Stomach smooth muscle (tissue), 2 donors: ENCODE measurements around the gene C14orf119.
A peak's percentile ranks its signal among the peaks of the same experiment; 100 is the strongest.

Experiments
- H3K27ac ChIP-seq: one replicate; pipeline ENCODE4 v1.7.0; 2013; ENCODE audit warnings: mild to moderate bottlenecking, low read length, inconsistent platforms
- H3K27me3 ChIP-seq, 2 donors: one replicate each; pipeline ENCODE4 v1.7.0; 2013; ENCODE audit warnings: low read length in 2 of 2; ENCODE audit not compliant: insufficient read depth in 2 of 2, control insufficient read depth in 1 of 2
- H3K36me3 ChIP-seq, 2 donors: one replicate each; pipeline ENCODE4 v1.7.0; 2013; ENCODE audit warnings: low read length in 2 of 2; ENCODE audit not compliant: control insufficient read depth in 2 of 2, insufficient read depth in 2 of 2
- H3K4me1 ChIP-seq: one replicate; pipeline ENCODE4 v1.7.0; 2013; ENCODE audit warnings: low read length; ENCODE audit not compliant: control insufficient read depth, insufficient read depth
- H3K4me3 ChIP-seq, 2 donors: one replicate each; pipeline ENCODE4 v1.7.0; 2013; ENCODE audit warnings: low read length in 2 of 2
- H3K9ac ChIP-seq, 2 donors: one replicate each; pipeline ENCODE4 v1.7.0; 2013; ENCODE audit warnings: low read length in 2 of 2, mild to moderate bottlenecking in 1 of 2
- H3K9me3 ChIP-seq, 2 donors: one replicate each; pipeline ENCODE4 v1.7.0; 2013; ENCODE audit warnings: low read length in 2 of 2; ENCODE audit not compliant: control insufficient read depth in 2 of 2
- donor health status: healthy.
- donor health status: Pancreatic carcinoma.

C14orf119 gene

DNA sequence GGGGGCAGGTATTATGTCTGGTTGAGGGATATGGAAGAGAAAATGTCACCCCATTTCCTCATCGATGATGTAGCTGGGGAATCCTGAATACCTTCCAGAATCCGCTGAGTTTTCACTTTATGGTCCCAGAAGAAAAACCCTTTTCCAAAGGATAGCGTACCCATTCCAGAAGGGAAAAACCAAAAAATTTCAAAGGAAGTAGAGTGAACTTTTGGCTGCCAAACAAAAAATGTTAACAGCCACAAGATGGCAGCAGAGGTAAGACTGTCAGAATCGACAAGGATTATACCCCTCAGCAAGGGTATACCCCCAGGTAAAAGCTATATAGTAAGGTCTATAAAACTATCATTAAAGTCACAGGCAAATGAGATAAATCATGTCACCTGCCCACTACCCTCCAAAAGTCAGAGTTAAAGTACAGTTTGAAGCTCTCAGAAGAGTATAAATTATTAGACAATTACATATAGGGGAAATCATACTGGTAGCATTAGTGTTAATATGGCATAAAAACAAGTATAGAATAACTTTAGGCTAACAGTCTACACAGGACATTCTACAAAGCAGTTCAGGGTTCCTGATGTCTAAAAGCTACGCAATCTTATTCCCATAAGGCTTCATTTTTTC, 18.4 kb upstream of the C14orf119 start:
- Histone ChIP-seq H3K27me3 (no peaks in the 10 kb centered on the region), H3K4me1 (peaks cover 15% of the 10 kb centered on the region), H3K36me3 (peaks cover 69 to 75% of the 10 kb centered on the region in 2 donors), H3K27ac (no peak overlapping the region), H3K9me3 (no peaks in the 10 kb centered on the region), H3K4me3 (no peak overlapping the region), H3K9ac (no peak overlapping the region)

DNA sequence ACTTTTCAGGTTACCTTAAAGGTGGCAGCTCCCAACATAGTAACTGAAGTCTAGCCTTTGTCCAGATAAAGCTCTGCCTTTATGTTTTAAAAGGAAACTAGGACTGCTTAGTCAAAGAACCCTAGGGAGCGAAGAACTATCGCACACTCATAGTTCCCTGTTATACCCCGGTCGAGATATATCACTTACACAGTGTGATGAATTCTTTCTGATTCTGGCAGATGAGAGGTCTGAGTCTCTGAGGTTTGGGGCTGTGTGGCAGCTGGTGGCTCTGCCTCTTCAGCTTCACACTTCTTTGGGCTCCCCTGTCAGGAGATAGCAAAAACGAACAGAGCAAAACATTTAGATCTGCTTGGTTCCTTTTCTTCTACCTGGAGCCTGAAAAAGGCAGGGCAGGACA, 17.3 kb upstream of the C14orf119 start:
- no peaks in the 10 kb centered on the region for H3K27me3 ChIP-seq
- H3K27ac ChIP-seq = no peak overlapping the region
- H3K36me3 ChIP-seq = peaks cover 64 to 71% of the 10 kb centered on the region in 2 donors
- H3K9ac ChIP-seq = no peak overlapping the region
- H3K4me3 ChIP-seq = no peak overlapping the region
- H3K9me3 ChIP-seq = no peaks in the 10 kb centered on the region
- H3K4me1 ChIP-seq = peaks cover 7% of the 10 kb centered on the region

DNA sequence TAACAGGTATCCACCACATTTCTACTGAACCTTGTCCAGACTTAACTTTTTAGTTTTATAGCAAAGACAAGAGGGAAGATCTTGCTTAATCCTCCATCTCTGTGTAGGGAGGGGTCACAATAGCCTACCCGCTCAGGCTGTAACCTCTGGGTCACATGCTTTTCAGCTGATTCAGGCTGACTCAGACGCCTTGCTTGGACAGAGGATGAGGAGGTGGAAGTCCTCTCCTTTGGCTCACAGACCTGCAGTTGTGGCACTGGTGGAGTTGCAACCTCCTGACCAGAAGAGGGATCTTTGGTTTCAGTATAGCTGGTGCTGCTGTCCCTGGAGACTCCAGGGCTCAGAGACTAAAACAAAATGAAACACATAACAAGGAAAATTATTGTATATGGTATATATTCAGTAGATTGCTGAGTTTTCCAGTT, 16.6 kb upstream of the C14orf119 start:
- Histone ChIP-seq H3K4me1 (peaks cover 7% of the 10 kb centered on the region), H3K27me3 (no peaks in the 10 kb centered on the region), H3K36me3 (peaks cover 60 to 68% of the 10 kb centered on the region in 2 donors), H3K27ac (no peak overlapping the region), H3K4me3 (no peak overlapping the region), H3K9me3 (no peaks in the 10 kb centered on the region), H3K9ac (peak overlapping the region in 1 of 2 donors; percentile 38)

GRCh38 chr14:23079716-23080115, 15.6 kb upstream of the C14orf119 start:
- Histone ChIP-seq H3K36me3 (peaks cover 60 to 65% of the 10 kb centered on the region in 2 donors), H3K4me3 (no peak overlapping the region), H3K9me3 (no peaks in the 10 kb centered on the region), H3K27ac (no peak overlapping the region), H3K9ac (no peak overlapping the region), H3K27me3 (no peaks in the 10 kb centered on the region), H3K4me1 (peaks cover 7% of the 10 kb centered on the region)

- no peaks in the 10 kb centered on the region for H3K9me3 ChIP-seq
- peaks cover 7% of the 10 kb centered on the region for H3K4me1 ChIP-seq
- no peak overlapping the region for H3K4me3 ChIP-seq
- no peak overlapping the region for H3K27ac ChIP-seq
- peaks cover 60 to 63% of the 10 kb centered on the region in 2 donors for H3K36me3 ChIP-seq
- no peak overlapping the region for H3K9ac ChIP-seq
- no peaks in the 10 kb centered on the region for H3K27me3 ChIP-seq
Measured at GRCh38 chr14:23080474-23080873, 14.8 kb upstream of the C14orf119 start.

- H3K9ac ChIP-seq = no peak overlapping the region
- H3K4me1 ChIP-seq = no peaks in the 10 kb centered on the region
- no peaks in the 10 kb centered on the region for H3K27me3 ChIP-seq
- H3K27ac ChIP-seq = no peak overlapping the region
- H3K4me3 ChIP-seq = no peak overlapping the region
- H3K9me3 ChIP-seq = no peaks in the 10 kb centered on the region
- peaks cover 40 to 50% of the 10 kb centered on the region in 2 donors for H3K36me3 ChIP-seq
Measured at GRCh38 chr14:23085458-23085857, 9.8 kb upstream of the C14orf119 start.

GRCh38 chr14:23086565-23086964, 8.7 kb upstream of the C14orf119 start:
- Histone ChIP-seq H3K4me1 (no peaks in the 10 kb centered on the region), H3K36me3 (peaks cover 32 to 40% of the 10 kb centered on the region in 2 donors), H3K9me3 (no peaks in the 10 kb centered on the region), H3K27ac (no peak overlapping the region), H3K4me3 (no peak overlapping the region), H3K27me3 (no peaks in the 10 kb centered on the region), H3K9ac (no peak overlapping the region)

GRCh38 chr14:23089498-23090253, 5.6 kb upstream of the C14orf119 start:
- peaks cover 11% of the 10 kb centered on the region for H3K4me1 ChIP-seq
- no peak overlapping the region for H3K9ac ChIP-seq
- no peak overlapping the region for H3K27ac ChIP-seq
- H3K36me3 ChIP-seq = peaks cover 33 to 42% of the 10 kb centered on the region in 2 donors
- no peaks in the 10 kb centered on the region for H3K9me3 ChIP-seq
- no peak overlapping the region for H3K4me3 ChIP-seq
- H3K27me3 ChIP-seq = no peaks in the 10 kb centered on the region

DNA sequence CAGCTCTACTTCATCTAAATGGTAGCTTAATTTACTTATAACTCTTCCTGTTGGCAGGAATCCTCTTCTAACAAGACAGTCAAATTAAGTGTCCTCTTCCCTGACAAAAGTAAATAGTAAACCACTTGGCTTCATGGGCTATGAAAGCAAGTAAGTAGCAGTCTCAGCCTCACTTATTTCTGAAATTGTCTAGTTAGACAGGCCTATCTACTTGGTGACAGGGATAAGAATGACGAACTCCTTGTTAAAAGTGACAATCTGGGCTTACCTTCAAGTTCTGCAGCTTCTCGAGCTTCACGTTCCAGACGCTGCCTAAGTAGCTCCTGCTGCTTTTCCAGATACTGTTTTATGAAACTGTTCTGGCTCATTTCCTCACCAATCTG, 5.1 kb upstream of the C14orf119 start:
- no peaks in the 10 kb centered on the region for H3K27me3 ChIP-seq
- H3K4me1 ChIP-seq = peaks cover 11% of the 10 kb centered on the region
- H3K36me3 ChIP-seq = peaks cover 32 to 42% of the 10 kb centered on the region in 2 donors
- no peaks in the 10 kb centered on the region for H3K9me3 ChIP-seq
- no peak overlapping the region for H3K9ac ChIP-seq
- no peak overlapping the region for H3K4me3 ChIP-seq
- no peak overlapping the region for H3K27ac ChIP-seq

GRCh38 chr14:23091294-23092225, 3.7 kb upstream of the C14orf119 start:
- Histone ChIP-seq H3K36me3 (peaks cover 26 to 34% of the 10 kb centered on the region in 2 donors), H3K9me3 (no peaks in the 10 kb centered on the region), H3K9ac (no peak overlapping the region), H3K4me1 (peaks cover 13% of the 10 kb centered on the region), H3K4me3 (no peak overlapping the region), H3K27ac (no peak overlapping the region), H3K27me3 (no peaks in the 10 kb centered on the region)
